GM21825 (cell line): ENCODE data around the gene CPVL.
"Not testable (repeated sequence)": the region's sequence is repeated elsewhere in the genome, so short reads cannot be mapped to it uniquely, and the experiment has no call there.

ENCODE experiments used
- ATAC-seq: cut with Tn5 transposase; IDR thresholded peaks from one replicate; pipeline ENCODE4 v1.9.1; 2021; ENCODE audit warnings: mild to moderate bottlenecking, moderate library complexity; ENCODE audit not compliant: unreplicated experiment

CPVL gene

GRCh38 chr7:29095631-29096445 is 50.5 kb downstream of the CPVL start:
- no peak for ATAC-seq

GRCh38 chr7:29093091-29093490 is 53.2 kb downstream of the CPVL start:
- not testable (repeated sequence) for ATAC-seq

- no peak for ATAC-seq
Measured at GRCh38 chr7:29091715-29092114, 54.6 kb downstream of the CPVL start.

GRCh38 chr7:29090836-29091601 is 55.3 kb downstream of the CPVL start:
- ATAC-seq = no peak

- no peak for ATAC-seq
Measured at GRCh38 chr7:29090151-29090805, 56.1 kb downstream of the CPVL start.

- ATAC-seq = no peak
Measured at GRCh38 chr7:29087840-29088170, 58.5 kb downstream of the CPVL start.

GRCh38 chr7:29086545-29086944 is 59.8 kb downstream of the CPVL start:
- ATAC-seq = no peak

GRCh38 chr7:29084832-29085231 is 61.5 kb downstream of the CPVL start:
- no peak for ATAC-seq

- no peak for ATAC-seq
Measured at GRCh38 chr7:29080803-29081202, 65.5 kb downstream of the CPVL start.

- no peak for ATAC-seq
Measured at GRCh38 chr7:29078311-29079260, 67.8 kb downstream of the CPVL start.

- ATAC-seq = no peak
Measured at GRCh38 chr7:29077854-29078253, 68.5 kb downstream of the CPVL start.

- no peak for ATAC-seq
Measured at GRCh38 chr7:29077176-29077575, 69.2 kb downstream of the CPVL start.

GRCh38 chr7:29076631-29077030 is 69.7 kb downstream of the CPVL start:
- ATAC-seq = no peak

GRCh38 chr7:29075606-29076005 is 70.7 kb downstream of the CPVL start:
- ATAC-seq = no peak

- ATAC-seq = no peak
Measured at GRCh38 chr7:29071203-29071874, 75.0 kb downstream of the CPVL start.

GRCh38 chr7:29066641-29067040 is 79.7 kb downstream of the CPVL start:
- no peak for ATAC-seq

- no peak for ATAC-seq
Measured at GRCh38 chr7:29065181-29065857, 81.0 kb downstream of the CPVL start.

GRCh38 chr7:29063872-29064271 is 82.5 kb downstream of the CPVL start:
- ATAC-seq = no peak

GRCh38 chr7:29063236-29063635 is 83.1 kb downstream of the CPVL start:
- no peak for ATAC-seq
